Hypothalamus (tissue), 51 donors: ENCODE data around the gene TNS2.
A peak's percentile ranks its signal among the peaks of the same experiment; 100 is the strongest.

Experiments used
- DNase-seq, 51 donors: peaks; one replicate each; lab custom pipeline; 2025; lab: John Stamatoyannopoulos, UW

Gene TNS2

GRCh38 chr12:53044052-53044581 is 5.7 kb upstream of the TNS2 start:
- peak in 31 of 51 donors; percentile 16 to 78 (median 53) for DNase-seq

- no peak for DNase-seq
These were observed 4.8 kb upstream of the TNS2 start for GRCh38 chr12:53044896-53045695.

GRCh38 chr12:53045696-53046045 is 4.2 kb upstream of the TNS2 start:
- DNase-seq, result no peak

- peak in 49 of 51 donors; percentile 42 to 91 (median 80) for DNase-seq
These were observed 3.1 kb upstream of the TNS2 start for GRCh38 chr12:53046655-53047220.

GRCh38 chr12:53047221-53048032 is 2.4 kb upstream of the TNS2 start:
- DNase-seq, result peak in 49 of 51 donors; percentile 37 to 88 (median 73)

- peak in 47 of 51 donors; percentile 23 to 82 (median 63) for DNase-seq
These were observed 1.7 kb upstream of the TNS2 start for GRCh38 chr12:53048033-53048779.

GRCh38 chr12:53048780-53049401 is 974 bp upstream of the TNS2 start:
- DNase-seq, result peak in 10 of 51 donors; percentile 17 to 63 (median 36)

GRCh38 chr12:53050426-53051057 is 677 bp downstream of the TNS2 start:
- no peak for DNase-seq

GRCh38 chr12:53051058-53051880 is 1.4 kb downstream of the TNS2 start:
- DNase-seq, result peak; percentile 32 to 94 (median 79)

- no peak for DNase-seq
These were observed 2.1 kb downstream of the TNS2 start for GRCh38 chr12:53051881-53052412.

- peak; percentile 24 to 95 (median 83) for DNase-seq
These were observed 2.8 kb downstream of the TNS2 start for GRCh38 chr12:53052419-53053217.

GRCh38 chr12:53053218-53054111 is 3.6 kb downstream of the TNS2 start:
- peak in 36 of 51 donors; percentile 20 to 79 (median 46) for DNase-seq

- DNase-seq, result peak; percentile 60 to 98 (median 93)
These were observed 4.4 kb downstream of the TNS2 start for GRCh38 chr12:53054112-53054878.

- no peak for DNase-seq
These were observed 5.8 kb downstream of the TNS2 start for GRCh38 chr12:53055471-53056266.

- DNase-seq, result no peak
These were observed 6.4 kb downstream of the TNS2 start for GRCh38 chr12:53056296-53056695.
